IgD-negative memory B cell (primary cell): ENCODE data around the gene GASK1A. TPM values are rescaled to one million over a fixed set of nuclear protein-coding genes. Genes with fewer than 3 reads are reported as not detected.
"Not testable (repeated sequence)": the region's sequence is repeated elsewhere in the genome, so short reads cannot be mapped to it uniquely, and the experiment has no call there.

Experiments
- H3K27ac Mint-ChIP-seq, 3 donors: one replicate each; pipeline ENCODE4 v1.8.0; 2020 to 2022; ENCODE audit warnings: mild to moderate bottlenecking in 3 of 3, mixed read lengths in 3 of 3, moderate library complexity in 1 of 3
- H3K27me3 Mint-ChIP-seq: one replicate; pipeline ENCODE4 v1.8.0; 2021; ENCODE audit warnings: mixed read lengths
- H3K36me3 Mint-ChIP-seq: one replicate; pipeline ENCODE4 v1.8.0; 2020; ENCODE audit warnings: mild to moderate bottlenecking, mixed read lengths
- H3K4me1 Mint-ChIP-seq, 3 donors: one replicate each; pipeline ENCODE4 v1.8.0; 2020 to 2022; ENCODE audit warnings: mixed read lengths in 3 of 3, mild to moderate bottlenecking in 1 of 3
- H3K4me3 Mint-ChIP-seq, 4 donors: one replicate each; pipeline ENCODE4 v1.8.0; 2020 to 2022; ENCODE audit warnings: mild to moderate bottlenecking in 4 of 4, mixed read lengths in 4 of 4, moderate library complexity in 3 of 4
- H3K9me3 Mint-ChIP-seq, 3 donors: one replicate each; pipeline ENCODE4 v1.8.0; 2020 to 2021; ENCODE audit warnings: mixed read lengths in 3 of 3, mild to moderate bottlenecking in 1 of 3
- polyA plus RNA-seq: library from polyadenylated mRNA; unstranded; fragments of 300-500 nt; fragmentation: Illumina TruSeq; gene quantifications from one replicate; pipeline ENCODE4 v1.2.3, GENCODE V29; 2021

GASK1A gene
- polyA plus RNA-seq, 1 donor from 2014 or later, result not detected

DNA sequence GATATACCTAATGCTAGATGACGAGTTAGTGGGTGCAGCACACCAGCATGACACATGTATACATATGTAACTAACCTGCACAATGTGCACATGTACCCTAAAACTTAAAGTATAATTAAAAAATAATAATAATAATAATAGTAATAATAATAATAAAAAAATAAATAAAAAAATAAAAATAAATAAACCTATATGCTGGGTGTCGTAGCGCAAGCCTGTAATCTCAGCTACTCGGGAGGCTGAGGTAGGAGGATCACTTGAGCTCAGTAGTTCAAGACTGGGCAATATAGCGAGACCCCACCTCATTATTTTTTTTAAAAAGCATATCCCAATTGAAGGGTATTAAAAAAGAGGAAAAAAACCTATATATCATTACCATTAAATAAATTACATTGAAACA lies 91.6 kb downstream of the GASK1A start:
- H3K36me3 Mint-ChIP-seq, H3K4me3 Mint-ChIP-seq, H3K9me3 Mint-ChIP-seq, H3K27me3 Mint-ChIP-seq, H3K4me1 Mint-ChIP-seq, H3K27ac Mint-ChIP-seq: not testable (repeated sequence)

DNA sequence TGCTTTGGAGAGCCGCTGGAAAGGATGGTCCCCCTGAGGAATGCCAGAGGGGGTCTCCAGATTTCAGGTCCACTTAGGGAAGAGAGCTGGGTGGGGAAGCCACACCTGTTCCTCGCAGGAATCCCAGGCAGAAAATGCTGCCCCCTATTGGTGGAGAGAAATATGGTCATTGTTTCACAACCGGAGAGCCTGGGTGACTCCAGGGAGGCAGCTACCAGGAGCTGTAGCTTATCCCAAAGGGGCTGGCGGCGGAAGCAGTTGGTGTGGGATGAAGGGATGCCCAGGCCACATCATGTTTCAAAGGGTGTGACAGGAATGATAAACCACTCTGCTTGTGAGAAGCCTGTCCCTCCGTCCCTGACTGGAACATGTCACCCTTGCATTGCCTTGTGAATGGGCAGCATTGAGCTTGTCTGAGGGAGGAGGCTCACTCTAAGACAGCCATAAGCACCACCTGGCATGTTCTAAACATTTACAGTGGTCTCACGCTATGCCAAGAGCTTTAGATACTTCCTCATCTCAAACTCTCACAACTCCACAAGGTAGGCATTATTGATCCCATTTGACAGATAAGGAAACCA lies 92.3 kb downstream of the GASK1A start:
- Mint-ChIP-seq H3K27me3 (peaks cover 1% of the 10 kb centered on the region), H3K4me3 (no peak overlapping the region), H3K27ac (no peak overlapping the region), H3K4me1 (peaks cover 0 to 6% (median 2%) of the 10 kb centered on the region in 3 donors), H3K36me3 (peaks cover 2% of the 10 kb centered on the region), H3K9me3 (peaks cover 0 to 2% (median 0%) of the 10 kb centered on the region in 3 donors)

DNA sequence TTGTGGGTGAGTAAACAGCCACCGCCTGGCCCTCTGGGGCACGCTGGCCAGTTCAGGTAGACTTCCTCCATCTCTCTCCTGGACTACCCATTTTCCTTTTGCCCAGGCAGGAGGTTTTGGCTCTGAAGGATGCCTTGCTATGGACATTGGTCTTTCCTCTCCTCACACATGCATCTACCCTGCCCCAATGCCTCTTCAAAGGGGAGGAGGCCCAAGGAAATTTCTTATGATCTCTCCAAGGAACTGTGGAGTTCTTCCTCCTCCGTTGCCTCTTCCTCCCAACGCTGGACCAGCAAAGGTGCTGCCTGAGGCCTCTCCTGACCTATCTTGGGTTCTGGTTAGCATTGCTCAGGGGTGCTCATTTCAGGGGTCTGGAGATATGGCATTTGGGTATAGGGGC lies 93.2 kb downstream of the GASK1A start:
- peaks cover 0 to 2% (median 0%) of the 10 kb centered on the region in 3 donors for H3K9me3 Mint-ChIP-seq
- H3K36me3 Mint-ChIP-seq, result peaks cover 2% of the 10 kb centered on the region
- peaks cover 1% of the 10 kb centered on the region for H3K27me3 Mint-ChIP-seq
- peaks cover 0 to 6% (median 2%) of the 10 kb centered on the region in 3 donors for H3K4me1 Mint-ChIP-seq
- no peak overlapping the region for H3K27ac Mint-ChIP-seq
- no peak overlapping the region for H3K4me3 Mint-ChIP-seq

DNA sequence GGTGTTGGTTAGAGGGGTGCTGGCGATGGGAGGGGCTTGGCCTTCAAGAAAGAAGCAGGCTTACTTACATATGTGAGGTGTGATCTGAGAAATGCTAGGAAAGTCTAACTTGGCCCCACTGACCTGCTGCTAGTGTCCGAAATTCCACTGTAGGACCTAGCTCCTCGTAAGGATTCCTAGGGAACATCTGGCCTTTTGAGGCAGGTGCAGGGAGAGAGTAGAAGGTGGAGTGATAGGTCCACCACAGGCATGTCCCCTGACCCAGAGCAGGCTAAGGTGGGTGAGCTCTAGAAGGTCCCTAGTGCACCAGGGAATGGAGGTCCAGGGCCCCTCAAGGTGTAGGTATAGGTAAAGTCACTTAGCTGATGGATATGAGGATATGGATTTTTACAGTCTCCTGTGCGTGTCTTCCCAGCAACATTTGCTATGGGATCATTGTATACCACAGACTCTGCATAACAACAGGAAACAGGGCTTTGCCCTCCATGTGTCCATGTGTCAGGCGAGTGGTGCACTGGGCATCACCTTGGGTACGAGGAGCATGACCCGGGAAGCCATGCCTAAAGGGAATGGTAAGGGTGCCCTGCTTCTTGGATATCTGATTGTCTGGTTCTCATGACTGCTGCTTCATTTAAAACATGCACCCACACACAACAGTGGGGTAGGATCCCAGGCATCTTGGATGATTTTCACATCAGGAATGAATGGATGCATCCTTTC lies 94.2 kb downstream of the GASK1A start:
- peaks cover 0 to 2% (median 0%) of the 10 kb centered on the region in 3 donors for H3K9me3 Mint-ChIP-seq
- peaks cover 4% of the 10 kb centered on the region for H3K36me3 Mint-ChIP-seq
- peaks cover 0 to 6% (median 2%) of the 10 kb centered on the region in 3 donors for H3K4me1 Mint-ChIP-seq
- H3K4me3 Mint-ChIP-seq, result no peak overlapping the region
- H3K27ac Mint-ChIP-seq, result no peak overlapping the region
- H3K27me3 Mint-ChIP-seq, result peaks cover 1% of the 10 kb centered on the region

DNA sequence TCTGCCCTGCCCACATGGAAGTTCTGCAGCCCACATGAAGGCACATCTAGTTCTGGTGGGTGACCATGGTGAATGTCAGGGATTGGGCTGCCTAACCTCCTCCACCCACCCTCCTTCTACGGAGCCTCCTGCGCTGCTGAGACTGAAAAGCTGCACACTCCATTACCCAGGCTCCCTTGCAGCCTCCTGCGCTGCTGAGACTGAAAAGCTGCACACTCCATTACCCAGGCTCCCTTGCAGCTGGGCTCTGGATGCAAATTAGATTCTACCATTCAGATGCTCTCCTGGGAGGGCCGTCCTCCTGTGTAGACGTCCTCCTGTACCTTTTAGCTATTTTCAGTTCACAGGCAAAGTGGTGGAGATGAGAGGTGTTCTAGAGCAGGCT lies 94.7 kb downstream of the GASK1A start:
- peaks cover 0 to 6% (median 2%) of the 10 kb centered on the region in 3 donors for H3K4me1 Mint-ChIP-seq
- no peak overlapping the region for H3K27ac Mint-ChIP-seq
- peaks cover 1% of the 10 kb centered on the region for H3K27me3 Mint-ChIP-seq
- H3K4me3 Mint-ChIP-seq, result no peak overlapping the region
- H3K9me3 Mint-ChIP-seq, result peaks cover 0 to 2% (median 0%) of the 10 kb centered on the region in 3 donors
- peaks cover 7% of the 10 kb centered on the region for H3K36me3 Mint-ChIP-seq

DNA sequence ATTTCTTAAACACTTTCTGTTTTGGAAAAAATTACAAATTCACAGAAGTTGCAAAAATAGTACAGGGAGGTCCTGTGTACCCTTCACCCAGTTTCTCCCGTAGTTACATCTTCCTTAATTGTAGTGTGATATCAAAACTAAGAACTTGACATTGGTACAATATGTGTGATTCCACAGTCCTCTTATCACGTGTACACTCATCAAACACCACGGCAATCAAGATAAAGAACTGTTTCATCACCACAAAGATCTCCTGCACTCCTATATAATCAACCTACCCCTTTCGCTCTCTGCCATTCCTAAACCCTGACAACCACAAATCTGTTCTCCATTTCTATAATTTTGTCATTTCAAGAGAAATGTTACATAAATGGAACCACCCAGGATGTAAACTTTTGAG lies 95.4 kb downstream of the GASK1A start:
- no peak overlapping the region for H3K4me3 Mint-ChIP-seq
- peaks cover 10% of the 10 kb centered on the region for H3K36me3 Mint-ChIP-seq
- no peak overlapping the region for H3K27ac Mint-ChIP-seq
- peaks cover 1% of the 10 kb centered on the region for H3K27me3 Mint-ChIP-seq
- peaks cover 0 to 6% (median 2%) of the 10 kb centered on the region in 3 donors for H3K4me1 Mint-ChIP-seq
- H3K9me3 Mint-ChIP-seq, result peaks cover 0 to 2% (median 0%) of the 10 kb centered on the region in 3 donors

DNA sequence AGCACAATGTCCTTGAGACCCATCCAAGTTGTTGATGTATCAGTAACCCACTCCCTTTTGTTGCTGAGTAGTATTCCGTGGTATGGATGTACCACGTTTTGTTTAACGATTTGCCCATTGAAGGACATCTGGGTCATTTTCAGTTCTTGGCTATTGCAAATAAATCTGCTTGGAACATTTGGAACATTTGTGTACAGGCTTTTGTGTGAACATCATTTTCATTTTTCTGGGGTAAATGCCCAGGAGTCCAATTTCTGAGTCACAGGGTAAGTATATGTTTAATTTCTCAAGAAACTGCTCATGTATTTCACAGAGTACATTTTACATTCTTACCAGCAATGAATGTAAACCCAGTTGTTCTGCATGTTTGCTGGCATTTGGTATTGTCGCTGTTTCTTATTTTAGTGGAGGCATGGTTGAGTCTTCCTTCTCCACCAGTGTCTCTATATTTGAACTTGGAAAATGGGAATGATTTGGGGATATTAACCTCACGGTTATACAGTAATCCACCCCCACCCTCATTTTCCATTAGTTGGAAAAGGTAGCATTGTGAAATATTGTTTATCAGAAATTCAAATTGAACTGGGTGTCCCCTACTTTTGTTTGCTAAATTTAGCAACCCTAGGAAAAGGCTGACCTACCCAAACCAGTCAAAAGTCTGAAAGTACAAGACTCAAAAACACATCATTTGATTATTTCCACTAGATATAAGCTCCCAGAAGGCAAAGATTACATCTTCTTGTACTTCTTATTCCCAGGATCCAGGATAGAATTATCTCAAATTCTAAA lies 96.0 kb downstream of the GASK1A start:
- Mint-ChIP-seq H3K4me1 (peaks cover 0 to 6% (median 2%) of the 10 kb centered on the region in 3 donors), H3K27ac (no peak overlapping the region), H3K9me3 (peaks cover 0 to 2% (median 0%) of the 10 kb centered on the region in 3 donors), H3K36me3 (peaks cover 12% of the 10 kb centered on the region), H3K27me3 (peaks cover 1% of the 10 kb centered on the region), H3K4me3 (no peak overlapping the region)

DNA sequence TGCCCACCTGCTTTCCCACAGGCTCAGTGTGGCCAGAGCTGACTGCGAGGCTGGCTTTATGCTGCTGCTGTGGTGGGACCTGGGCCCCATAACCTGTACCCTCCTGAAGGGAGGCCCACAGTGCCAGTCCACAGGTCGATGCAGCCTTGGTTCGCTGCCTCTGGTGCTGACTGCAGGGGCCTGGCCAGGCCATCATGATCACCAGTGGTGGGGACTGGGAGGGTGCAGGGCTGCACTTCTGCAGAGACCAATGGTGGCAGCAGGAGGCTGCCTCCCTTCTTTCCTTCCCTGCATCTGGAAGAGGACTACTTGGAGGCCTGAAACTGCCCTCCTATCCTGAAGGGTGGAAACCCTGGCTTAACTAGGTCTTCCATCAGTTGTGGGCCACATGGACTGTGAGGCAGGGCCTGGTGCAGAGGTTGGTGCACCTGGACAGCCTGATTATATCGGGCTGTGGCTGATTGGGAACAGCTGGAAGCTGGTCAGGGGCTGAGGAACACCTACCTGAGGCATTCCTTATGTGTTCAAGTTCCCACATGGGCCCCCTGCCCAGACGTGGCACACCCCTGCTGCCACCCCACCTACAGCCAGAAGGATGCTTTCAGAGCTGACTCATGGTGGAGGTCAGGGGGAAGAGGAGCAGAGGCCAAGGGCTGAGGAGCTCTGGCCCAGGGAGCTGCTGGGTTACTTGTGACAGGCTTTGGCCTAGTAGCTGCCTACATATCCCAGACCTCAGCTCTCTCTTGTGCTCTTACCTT lies 97.0 kb downstream of the GASK1A start:
- no peak overlapping the region for H3K27ac Mint-ChIP-seq
- H3K27me3 Mint-ChIP-seq, result peaks cover 1% of the 10 kb centered on the region
- H3K9me3 Mint-ChIP-seq, result peaks cover 0 to 2% (median 0%) of the 10 kb centered on the region in 3 donors
- H3K4me3 Mint-ChIP-seq, result no peak overlapping the region
- peaks cover 0 to 6% (median 2%) of the 10 kb centered on the region in 3 donors for H3K4me1 Mint-ChIP-seq
- peaks cover 17% of the 10 kb centered on the region for H3K36me3 Mint-ChIP-seq

DNA sequence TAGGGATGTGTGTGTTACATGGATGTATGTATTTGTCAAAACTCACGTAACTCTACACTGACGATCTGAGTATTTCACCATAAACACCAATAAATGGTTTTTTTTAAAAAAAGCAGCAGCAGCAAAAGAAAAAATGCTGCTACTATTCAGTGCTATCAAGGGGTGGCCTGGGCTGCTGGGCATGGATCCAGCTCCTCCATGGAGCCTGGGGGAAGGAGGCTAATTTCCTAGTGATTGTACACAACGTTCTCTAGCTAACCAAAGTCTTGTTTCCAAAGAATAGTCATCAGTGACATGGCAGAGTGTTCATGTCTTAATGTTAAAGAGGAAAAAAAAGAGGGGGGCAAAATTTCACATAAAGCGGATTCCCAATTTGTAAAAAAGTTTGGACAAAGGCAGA lies 97.7 kb downstream of the GASK1A start:
- H3K9me3 Mint-ChIP-seq, result peaks cover 0 to 2% (median 0%) of the 10 kb centered on the region in 3 donors
- no peak overlapping the region for H3K4me3 Mint-ChIP-seq
- peaks cover 17% of the 10 kb centered on the region for H3K36me3 Mint-ChIP-seq
- H3K27ac Mint-ChIP-seq, result no peak overlapping the region
- no peaks in the 10 kb centered on the region for H3K27me3 Mint-ChIP-seq
- peaks cover 0 to 6% (median 2%) of the 10 kb centered on the region in 3 donors for H3K4me1 Mint-ChIP-seq

DNA sequence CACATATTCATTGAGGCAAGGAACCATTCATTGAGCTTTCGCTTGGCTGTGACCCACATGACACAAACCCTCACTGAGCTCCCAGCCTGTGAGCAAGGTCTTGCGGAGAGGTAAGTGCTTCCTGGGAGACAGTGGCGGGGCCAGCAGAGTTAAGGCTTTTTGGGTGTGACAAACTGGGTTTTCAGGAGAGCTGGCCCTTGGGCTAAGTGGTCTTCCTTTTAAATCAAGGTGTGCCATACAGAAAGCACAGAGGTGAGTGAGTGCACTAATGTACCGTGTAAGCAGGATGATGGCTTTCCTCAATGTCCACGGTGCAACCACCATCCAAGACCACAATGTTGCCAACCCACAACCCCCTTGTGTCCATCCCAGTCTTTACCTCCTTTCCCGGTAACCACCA lies 98.2 kb downstream of the GASK1A start:
- H3K36me3 Mint-ChIP-seq, result peaks cover 17% of the 10 kb centered on the region
- no peak overlapping the region for H3K27ac Mint-ChIP-seq
- no peaks in the 10 kb centered on the region for H3K9me3 Mint-ChIP-seq
- peaks cover 0 to 6% (median 2%) of the 10 kb centered on the region in 3 donors for H3K4me1 Mint-ChIP-seq
- H3K4me3 Mint-ChIP-seq, result no peak overlapping the region
- H3K27me3 Mint-ChIP-seq, result no peaks in the 10 kb centered on the region

DNA sequence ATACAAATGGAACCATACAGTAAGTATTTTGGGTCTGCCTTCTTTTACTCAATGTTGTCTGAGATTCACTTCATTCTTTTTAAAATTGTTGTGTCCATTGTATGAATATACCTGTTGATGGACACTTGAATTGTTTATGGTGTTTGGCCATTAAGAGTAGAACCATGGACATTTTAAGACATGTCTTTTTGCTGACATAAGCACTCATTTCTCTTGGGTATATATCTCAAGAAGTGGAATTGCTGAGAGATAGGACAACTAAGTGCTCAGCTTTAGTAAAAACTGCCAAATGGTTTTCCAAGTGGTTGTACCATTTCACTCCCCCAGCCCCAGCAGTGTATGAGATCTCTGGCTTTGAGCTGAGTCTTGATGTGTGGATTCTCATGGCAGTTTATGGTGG lies 98.6 kb downstream of the GASK1A start:
- Mint-ChIP-seq H3K9me3 (no peaks in the 10 kb centered on the region), H3K36me3 (peaks cover 20% of the 10 kb centered on the region), H3K27me3 (no peaks in the 10 kb centered on the region), H3K4me1 (peaks cover 0 to 6% (median 2%) of the 10 kb centered on the region in 3 donors), H3K27ac (no peak overlapping the region), H3K4me3 (no peak overlapping the region)

DNA sequence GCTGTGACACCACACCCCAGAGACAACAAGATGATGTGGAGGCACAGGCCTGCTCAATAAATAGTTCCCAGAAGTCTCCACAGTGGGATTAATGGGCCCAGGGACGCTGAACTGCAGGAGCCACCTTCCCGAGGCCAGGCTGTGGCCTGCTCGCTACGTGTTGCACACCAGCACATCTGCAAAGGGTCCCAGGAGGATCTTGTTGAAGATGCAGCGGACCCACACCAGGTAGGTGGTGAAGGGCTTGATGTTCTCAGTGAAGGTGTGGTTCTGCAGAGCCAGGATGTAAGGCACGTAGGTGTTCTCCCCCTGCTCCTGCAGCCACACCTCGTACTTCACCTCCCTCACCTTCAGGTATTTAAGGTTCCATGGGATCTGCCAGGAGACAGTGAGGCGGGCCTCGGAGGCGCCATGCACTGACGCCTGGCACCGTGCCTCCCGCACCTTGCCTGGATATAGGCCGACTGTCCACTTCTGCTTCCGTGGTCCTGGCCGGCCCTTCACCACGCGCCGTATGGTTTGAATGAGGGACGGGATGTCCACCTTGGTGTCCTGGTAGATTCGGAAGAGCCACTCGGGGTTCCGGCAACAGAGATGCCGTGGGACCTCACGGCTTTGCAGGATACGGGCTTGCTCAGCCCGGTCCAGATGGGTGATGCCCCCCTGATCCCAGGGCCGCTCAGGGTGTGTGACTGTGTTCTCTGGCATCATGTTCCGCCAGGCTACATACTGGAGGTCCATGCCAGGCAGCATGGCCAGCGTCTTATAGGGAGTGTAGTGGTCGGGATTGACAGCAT lies 100.6 kb downstream of the GASK1A start:
- no peaks in the 10 kb centered on the region for H3K4me1 Mint-ChIP-seq
- H3K4me3 Mint-ChIP-seq, result no peak overlapping the region
- H3K9me3 Mint-ChIP-seq, result peaks cover 0 to 1% (median 0%) of the 10 kb centered on the region in 3 donors
- no peaks in the 10 kb centered on the region for H3K27me3 Mint-ChIP-seq
- H3K36me3 Mint-ChIP-seq, result peaks cover 22% of the 10 kb centered on the region
- no peak overlapping the region for H3K27ac Mint-ChIP-seq

DNA sequence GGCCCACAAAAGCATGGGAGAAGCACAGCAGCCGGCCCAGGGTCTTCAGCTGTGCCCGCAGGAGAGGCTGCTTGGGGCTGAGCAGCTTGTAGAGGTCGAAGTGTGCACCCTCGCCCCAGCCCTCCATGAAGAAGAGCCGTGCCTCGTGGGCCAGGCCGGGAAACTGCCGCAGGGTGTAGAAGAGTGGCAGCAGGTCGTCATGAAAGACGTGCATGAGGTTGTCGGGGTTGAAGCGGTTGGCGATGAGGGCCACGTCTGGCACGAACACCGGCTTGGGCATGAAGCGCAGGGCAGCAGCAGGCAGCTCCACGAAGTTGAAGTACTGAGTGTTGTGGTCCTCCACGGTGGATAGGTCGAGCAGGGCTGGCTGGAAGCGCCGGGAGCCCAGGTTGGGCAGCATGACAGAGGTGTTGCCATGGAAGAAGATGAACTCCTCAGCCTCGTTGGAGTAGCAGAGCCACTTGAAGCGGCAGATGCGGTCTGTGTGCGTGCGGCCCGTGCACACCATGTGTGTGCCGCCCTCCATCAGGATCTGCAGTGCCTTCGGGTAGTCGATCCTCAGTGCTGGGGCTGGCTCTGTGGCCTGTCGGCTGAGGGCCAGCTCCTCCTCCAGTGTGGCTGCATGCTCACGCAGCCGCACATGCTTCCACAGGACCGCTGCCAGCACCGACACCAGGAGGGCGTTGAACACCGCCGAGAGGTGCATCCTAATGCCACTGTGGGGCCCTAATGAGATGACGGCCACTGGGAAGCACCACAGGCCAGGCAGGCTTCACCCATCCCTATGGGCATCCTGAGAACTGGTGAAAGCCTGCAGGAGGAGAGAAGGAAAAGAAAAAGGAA lies 101.8 kb downstream of the GASK1A start:
- no peak overlapping the region for H3K27ac Mint-ChIP-seq
- no peaks in the 10 kb centered on the region for H3K27me3 Mint-ChIP-seq
- H3K36me3 Mint-ChIP-seq, result peaks cover 22% of the 10 kb centered on the region
- H3K4me3 Mint-ChIP-seq, result peak overlapping the region in 1 of 4 donors; percentile 49
- H3K4me1 Mint-ChIP-seq, result no peaks in the 10 kb centered on the region
- peaks cover 0 to 1% (median 0%) of the 10 kb centered on the region in 3 donors for H3K9me3 Mint-ChIP-seq
